ENCODE results near the gene NCKAP1. TPM values are rescaled to one million over a fixed set of nuclear protein-coding genes. Genes with fewer than 3 reads are reported as not detected.

The NCKAP1 gene
- total RNA-seq, 1 donor, result 8.8 TPM

- Histone ChIP-seq H3K4me3 (ENCODE audit: low read length) (no peak overlapping the region), H3K9me3 (ENCODE audit: low read depth, low read length) (no peaks in the 10 kb centered on the region), H3K4me1 (ENCODE audit: insufficient read depth, low read length) (no peaks in the 10 kb centered on the region), H3K27me3 (ENCODE audit: insufficient read depth, low read length) (no peaks in the 10 kb centered on the region)
Measured at GRCh38 chr2:182920631-182921056, 117.6 kb downstream of the NCKAP1 start.

GRCh38 chr2:182920089-182920488 lies 118.2 kb downstream of the NCKAP1 start:
- H3K9me3 ChIP-seq (ENCODE audit: low read depth, low read length), result no peaks in the 10 kb centered on the region

DNA sequence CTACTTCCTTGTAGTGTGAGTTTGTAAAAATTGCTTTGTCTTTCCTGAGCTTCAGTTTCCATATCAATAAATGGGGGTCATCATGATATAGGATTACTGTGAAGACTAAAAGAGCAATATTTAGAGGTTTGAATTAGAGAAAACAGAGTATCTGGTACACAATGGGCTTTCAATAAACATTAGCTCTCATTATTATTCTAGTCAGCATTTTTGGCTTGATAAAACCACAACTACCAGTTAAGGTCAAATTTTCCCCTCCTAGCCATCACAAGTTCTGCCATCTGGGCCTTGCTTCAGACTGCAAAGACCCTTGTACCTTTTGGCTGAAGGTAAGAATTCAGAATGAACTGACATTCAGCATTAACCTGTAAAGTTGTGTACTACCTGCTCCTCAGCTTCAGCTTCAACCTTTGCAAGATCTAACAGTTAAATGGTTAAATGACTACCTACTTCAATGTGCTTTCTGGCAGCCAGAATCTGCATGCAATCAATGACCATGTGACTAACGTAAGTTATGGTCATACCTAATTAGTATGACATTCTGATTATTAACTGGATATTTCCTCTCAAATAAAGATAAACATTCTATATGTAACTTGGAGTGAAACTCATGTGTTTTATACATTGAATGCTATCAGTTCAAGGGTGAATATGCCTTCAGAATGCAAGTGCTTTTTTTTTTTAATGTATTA lies 119.2 kb downstream of the NCKAP1 start:
- Histone ChIP-seq H3K4me3 (ENCODE audit: low read length) (no peak overlapping the region), H3K4me1 (ENCODE audit: insufficient read depth, low read length) (no peaks in the 10 kb centered on the region), H3K9me3 (ENCODE audit: low read depth, low read length) (no peaks in the 10 kb centered on the region), H3K27me3 (ENCODE audit: insufficient read depth, low read length) (no peaks in the 10 kb centered on the region)

More at GRCh38 chr2:182920089-182920488, 118.2 kb downstream of the NCKAP1 start:
- Histone ChIP-seq H3K27me3 (ENCODE audit: insufficient read depth, low read length) (no peaks in the 10 kb centered on the region), H3K4me3 (ENCODE audit: low read length) (no peak overlapping the region), H3K4me1 (ENCODE audit: insufficient read depth, low read length) (no peaks in the 10 kb centered on the region)

GRCh38 chr2:182917924-182918323 lies 120.3 kb downstream of the NCKAP1 start:
- no peaks in the 10 kb centered on the region for H3K27me3 ChIP-seq (ENCODE audit: insufficient read depth, low read length)
- no peaks in the 10 kb centered on the region for H3K4me1 ChIP-seq (ENCODE audit: insufficient read depth, low read length)
- H3K9me3 ChIP-seq (ENCODE audit: low read depth, low read length), result no peaks in the 10 kb centered on the region
- H3K4me3 ChIP-seq (ENCODE audit: low read length), result no peak overlapping the region

- Histone ChIP-seq H3K27me3 (ENCODE audit: insufficient read depth, low read length) (no peaks in the 10 kb centered on the region), H3K4me3 (ENCODE audit: low read length) (no peak overlapping the region), H3K4me1 (ENCODE audit: insufficient read depth, low read length) (no peaks in the 10 kb centered on the region), H3K9me3 (ENCODE audit: low read depth, low read length) (no peaks in the 10 kb centered on the region)
Measured at GRCh38 chr2:182916417-182916816, 121.8 kb downstream of the NCKAP1 start.

DNA sequence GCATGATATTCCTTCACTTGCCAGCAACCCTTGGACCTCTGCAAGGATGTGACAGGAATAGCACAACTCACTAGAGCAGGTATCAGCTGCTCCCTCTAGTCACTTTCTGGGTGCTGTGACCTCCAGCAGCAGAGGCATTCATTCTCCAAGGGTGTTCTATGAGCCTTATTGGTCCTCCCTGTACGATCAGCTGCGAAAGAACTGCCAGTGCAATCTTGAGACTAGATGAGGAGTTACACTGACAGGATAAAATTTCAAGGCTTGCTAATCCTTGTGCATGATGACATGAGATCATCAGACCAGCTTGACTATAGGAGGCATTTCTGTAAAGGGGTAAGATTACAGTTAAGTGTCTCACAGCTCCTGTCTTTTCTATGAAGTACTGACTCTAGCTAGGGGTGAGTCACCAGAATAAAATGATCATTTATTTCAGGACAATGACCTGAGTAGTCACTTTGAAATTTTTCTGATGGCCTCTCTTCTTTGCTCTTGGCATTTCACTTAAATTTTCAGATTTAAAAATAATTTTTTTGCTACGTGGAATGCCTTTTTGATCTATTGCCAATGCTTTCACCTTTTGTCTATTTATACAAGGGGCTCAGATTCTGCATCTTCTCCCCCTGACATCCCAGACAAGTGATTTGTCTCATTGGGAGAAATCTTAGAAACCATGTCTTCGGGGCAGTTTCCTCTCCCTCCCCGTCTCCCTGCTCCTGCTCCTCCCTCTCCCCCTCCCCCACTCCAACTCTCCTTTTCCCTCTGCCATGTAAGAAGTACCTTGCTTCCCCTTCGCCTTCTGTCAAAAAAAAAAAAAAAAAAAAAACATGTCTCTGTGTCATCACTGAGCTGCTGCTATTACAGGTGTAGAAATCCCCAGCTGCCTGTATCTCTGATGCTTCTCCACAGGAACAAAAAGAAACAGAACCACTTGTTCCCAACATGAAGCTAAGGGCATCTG lies 122.6 kb downstream of the NCKAP1 start:
- Histone ChIP-seq H3K4me1 (ENCODE audit: insufficient read depth, low read length) (no peaks in the 10 kb centered on the region), H3K27me3 (ENCODE audit: insufficient read depth, low read length) (no peaks in the 10 kb centered on the region), H3K4me3 (ENCODE audit: low read length) (no peak overlapping the region), H3K9me3 (ENCODE audit: low read depth, low read length) (no peaks in the 10 kb centered on the region)

DNA sequence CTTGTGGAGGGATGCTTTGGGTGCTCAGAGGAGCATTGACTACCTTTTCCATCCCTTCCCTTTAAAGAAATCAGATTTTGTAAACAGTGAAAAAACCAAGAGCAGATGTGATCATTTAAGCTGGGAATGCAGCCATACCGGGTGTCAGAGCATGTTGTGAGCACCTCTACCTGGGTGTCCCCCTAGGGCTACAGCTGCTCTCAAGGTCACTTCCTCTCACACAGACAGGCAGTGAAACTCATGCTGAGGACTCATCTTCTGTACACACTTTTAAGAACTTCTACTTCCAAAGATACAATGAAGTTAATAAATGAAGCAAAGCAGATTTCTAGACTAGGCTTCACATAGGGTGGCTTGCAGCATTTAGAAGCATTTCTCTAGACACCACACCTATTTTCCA lies 123.4 kb downstream of the NCKAP1 start:
- Histone ChIP-seq H3K27me3 (ENCODE audit: insufficient read depth, low read length) (no peaks in the 10 kb centered on the region), H3K4me3 (ENCODE audit: low read length) (no peak overlapping the region), H3K4me1 (ENCODE audit: insufficient read depth, low read length) (no peaks in the 10 kb centered on the region), H3K9me3 (ENCODE audit: low read depth, low read length) (no peaks in the 10 kb centered on the region)

DNA sequence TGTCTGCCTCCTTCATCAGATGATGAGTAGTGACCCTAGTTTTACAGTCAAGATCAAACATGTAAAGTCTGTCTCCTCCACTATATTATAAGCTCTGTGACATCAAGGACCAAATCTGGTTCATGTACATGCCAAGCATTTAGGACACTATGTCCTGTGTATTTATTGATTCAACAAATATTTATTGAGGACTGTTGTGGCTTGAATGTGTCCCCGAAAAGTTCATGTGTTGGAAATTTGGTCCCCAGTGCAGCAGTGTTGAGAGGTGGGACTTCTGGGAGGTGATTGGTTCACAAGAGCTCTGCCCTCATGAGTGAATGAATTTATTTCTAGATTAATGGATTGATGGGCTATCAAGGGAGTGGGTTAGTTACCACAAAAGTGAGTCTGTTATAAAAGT lies 125.2 kb downstream of the NCKAP1 start:
- no peaks in the 10 kb centered on the region for H3K9me3 ChIP-seq (ENCODE audit: low read depth, low read length)
- no peaks in the 10 kb centered on the region for H3K4me1 ChIP-seq (ENCODE audit: insufficient read depth, low read length)
- no peak overlapping the region for H3K4me3 ChIP-seq (ENCODE audit: low read length)
- no peaks in the 10 kb centered on the region for H3K27me3 ChIP-seq (ENCODE audit: insufficient read depth, low read length)

DNA sequence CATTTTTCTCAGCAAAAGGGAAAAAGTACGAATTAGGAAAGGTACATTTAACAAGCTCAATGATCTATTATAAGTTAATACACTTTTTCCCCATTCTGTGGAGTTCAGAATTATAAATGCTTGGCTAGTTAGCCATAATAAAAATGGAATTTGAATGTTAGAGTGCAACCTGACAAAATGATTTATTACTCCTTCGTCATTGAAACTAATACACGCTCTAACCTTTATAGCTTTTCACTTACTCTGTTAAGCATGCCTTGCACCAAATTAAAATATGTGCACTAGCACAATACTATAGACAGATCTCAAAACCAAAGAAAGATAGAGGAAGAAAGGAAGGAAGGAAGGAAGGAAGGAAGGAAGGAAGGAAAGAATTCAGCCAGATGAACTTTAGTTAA lies 125.7 kb downstream of the NCKAP1 start:
- H3K4me1 ChIP-seq (ENCODE audit: insufficient read depth, low read length), result no peaks in the 10 kb centered on the region

GRCh38 chr2:182911813-182912517 lies 126.3 kb downstream of the NCKAP1 start:
- no peaks in the 10 kb centered on the region for H3K27me3 ChIP-seq (ENCODE audit: insufficient read depth, low read length)
- no peak overlapping the region for H3K4me3 ChIP-seq (ENCODE audit: low read length)
- no peaks in the 10 kb centered on the region for H3K9me3 ChIP-seq (ENCODE audit: low read depth, low read length)
- H3K4me1 ChIP-seq (ENCODE audit: insufficient read depth, low read length), result no peaks in the 10 kb centered on the region

More for the DNA sequence above, 125.7 kb downstream of the NCKAP1 start:
- H3K27me3 ChIP-seq (ENCODE audit: insufficient read depth, low read length), result no peaks in the 10 kb centered on the region
- no peak overlapping the region for H3K4me3 ChIP-seq (ENCODE audit: low read length)
- H3K9me3 ChIP-seq (ENCODE audit: low read depth, low read length), result no peaks in the 10 kb centered on the region

DNA sequence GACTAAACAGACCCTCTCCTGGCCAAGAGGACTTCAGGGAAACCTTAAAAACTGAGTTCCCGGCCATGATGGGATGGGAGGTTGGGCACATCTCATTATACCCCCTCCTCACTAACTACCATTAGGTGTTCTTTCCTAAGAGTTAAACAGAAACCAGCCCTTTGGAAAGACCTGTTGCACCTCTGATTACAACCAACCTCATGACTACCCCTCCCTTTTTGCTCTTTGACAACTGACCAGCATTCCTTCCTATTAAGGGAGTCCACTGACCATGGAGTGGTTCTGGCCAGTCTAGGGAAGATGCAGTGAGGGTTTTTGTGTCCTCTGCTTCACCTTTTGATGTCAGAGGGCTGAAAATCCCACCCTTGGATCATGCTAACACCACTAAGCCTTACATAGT lies 127.3 kb downstream of the NCKAP1 start:
- H3K9me3 ChIP-seq (ENCODE audit: low read depth, low read length), result no peaks in the 10 kb centered on the region
- no peaks in the 10 kb centered on the region for H3K27me3 ChIP-seq (ENCODE audit: insufficient read depth, low read length)
- no peaks in the 10 kb centered on the region for H3K4me1 ChIP-seq (ENCODE audit: insufficient read depth, low read length)
- H3K4me3 ChIP-seq (ENCODE audit: low read length), result no peak overlapping the region

DNA sequence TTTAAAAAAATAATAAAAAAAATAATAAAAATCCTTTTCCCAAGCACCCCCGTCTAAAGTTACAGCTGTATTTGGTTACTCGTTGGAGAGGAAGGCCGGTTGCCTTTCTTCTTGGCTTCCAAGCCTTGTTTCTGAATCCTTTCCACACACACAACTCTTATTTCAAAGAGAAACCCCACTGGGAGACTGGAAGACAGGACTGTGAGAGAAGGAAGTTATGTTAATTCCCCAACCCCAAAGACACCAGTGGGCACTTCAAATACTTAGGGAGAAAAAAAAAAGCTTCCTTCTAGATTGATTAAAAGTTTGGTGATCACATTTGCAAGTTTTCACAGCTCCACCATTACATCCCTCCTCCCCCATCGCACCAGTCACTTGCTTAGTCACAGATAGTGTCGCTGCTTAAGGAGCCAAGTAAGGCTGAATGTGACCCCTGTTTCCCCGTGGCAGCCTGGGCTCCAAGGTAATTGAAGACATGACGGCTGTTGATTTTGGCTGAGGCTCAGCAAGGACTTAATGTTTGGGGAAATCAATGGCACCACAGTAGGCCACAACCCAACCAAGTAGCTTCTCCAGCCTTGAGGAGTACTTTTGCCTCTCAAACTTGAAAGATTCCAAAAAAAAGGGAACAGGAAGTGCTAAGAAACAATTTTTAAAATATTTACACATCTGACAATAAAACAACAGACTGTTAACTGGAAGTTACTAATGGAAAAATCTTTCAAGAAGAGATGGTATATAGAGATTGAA lies 131.0 kb downstream of the NCKAP1 start:
- Histone ChIP-seq H3K9me3 (ENCODE audit: low read depth, low read length) (no peaks in the 10 kb centered on the region), H3K4me3 (ENCODE audit: low read length) (no peak overlapping the region)

DNA sequence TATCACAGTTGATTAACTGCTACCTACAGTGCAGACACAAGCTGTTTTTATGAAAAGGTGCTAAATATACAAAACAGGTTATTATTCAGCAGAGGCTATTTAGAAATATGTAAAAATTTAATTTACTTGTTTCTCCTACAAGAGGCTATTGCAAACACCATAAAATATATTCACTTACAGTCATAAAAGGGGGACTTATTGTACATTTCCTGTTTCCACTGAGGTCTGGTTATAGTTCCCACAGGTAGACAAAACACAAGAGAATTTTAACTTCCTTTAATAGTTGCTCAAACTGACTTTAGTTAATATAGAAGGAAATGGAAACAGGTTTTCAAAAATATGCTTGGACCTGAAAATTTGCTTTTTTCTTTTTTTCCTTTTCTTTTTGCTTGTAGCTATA lies 131.8 kb downstream of the NCKAP1 start:
- Histone ChIP-seq H3K4me1 (ENCODE audit: insufficient read depth, low read length) (no peaks in the 10 kb centered on the region), H3K9me3 (ENCODE audit: low read depth, low read length) (no peaks in the 10 kb centered on the region), H3K4me3 (ENCODE audit: low read length) (no peak overlapping the region), H3K27me3 (ENCODE audit: insufficient read depth, low read length) (no peaks in the 10 kb centered on the region)

More for the DNA sequence above, 131.0 kb downstream of the NCKAP1 start:
- H3K4me1 ChIP-seq (ENCODE audit: insufficient read depth, low read length), result no peaks in the 10 kb centered on the region
- H3K27me3 ChIP-seq (ENCODE audit: insufficient read depth, low read length), result no peaks in the 10 kb centered on the region

GRCh38 chr2:182904844-182905243 lies 133.4 kb downstream of the NCKAP1 start:
- H3K9me3 ChIP-seq (ENCODE audit: low read depth, low read length), result no peaks in the 10 kb centered on the region
- H3K27me3 ChIP-seq (ENCODE audit: insufficient read depth, low read length), result no peaks in the 10 kb centered on the region
- no peaks in the 10 kb centered on the region for H3K4me1 ChIP-seq (ENCODE audit: insufficient read depth, low read length)
- no peak overlapping the region for H3K4me3 ChIP-seq (ENCODE audit: low read length)
